ENCODE results near the gene TMEM52. TPM values are rescaled to one million over a fixed set of nuclear protein-coding genes. Genes with fewer than 3 reads are reported as not detected.

The TMEM52 gene
- total and polyA plus RNA-seq, 2 of the 13 experiments (the other 11 are each of a cell fraction or from before 2014, with no cell fraction given), result 13.2 to 18.7 TPM

- ATAC-seq, result peak; percentile 84
- in situ Hi-C loops (cut with HindIII; ENCODE audit: extremely low pct_ligation_motif_present, low pct_unique_long_range_greater_than_20kb), result loop anchor here (10.0 kb wide), 1 partner anchor 122 kb away; no protein-coding TSS in a partner anchor
- no TSS peak for BruUV-seq (replicated peaks)
- peak overlapping the region; percentile 14; the same call in 1 of the 2 replicates for H3K9ac ChIP-seq (ENCODE audit: insufficient read depth, low read depth, low read length)
- H3K4me1 ChIP-seq (ENCODE audit: insufficient read depth, low read length), result peaks cover 53% of the 10 kb centered on the region
- H3K27ac ChIP-seq (ENCODE audit: extremely low read length, insufficient read depth, low read length), result no peak overlapping the region
- intact Hi-C loops (cut with micrococcal nuclease; ENCODE audit: unreplicated experiment), result loop anchor here (5.0 to 10.0 kb wide), 2 partner anchors 52 to 129 kb away; partner anchors contain the start of gene NADK
- FAIRE-seq, result peak; percentile 91
- H3K4me3 ChIP-seq (replicated peaks in 1 of 3; ENCODE audit: insufficient read depth in 1 of 3, low read depth in 2 of 3, low read length in 3 of 3), result no peak overlapping the region
- no peak overlapping the region for H3K4me2 ChIP-seq (ENCODE audit: low read depth, low read length)
- no peaks in the 10 kb centered on the region for H3K79me2 ChIP-seq (ENCODE audit: insufficient read depth, low read length)
- H3K9me3 ChIP-seq (ENCODE audit: low read length), result no peaks in the 10 kb centered on the region
- DNase-seq (ENCODE audit: low spot score), result peak; percentile 79
- no peaks in the 10 kb centered on the region for H4K20me1 ChIP-seq (ENCODE audit: insufficient read depth, low read length)
- H3K27me3 ChIP-seq (ENCODE audit: control insufficient read depth in 1 of 2, insufficient read depth in 2 of 2, low read length in 2 of 2), result peaks cover 0 to 11% of the 10 kb centered on the region in 2 experiments; a peak in 4 of 5 replicates
- H2AFZ ChIP-seq (ENCODE audit: low read length), result no peak overlapping the region
- CTCF ChIA-PET (ENCODE audit: low intra/inter-chr PET ratio, low total read pairs), result interaction anchor here (0.6 to 1.2 kb wide), 2 partner anchors 100 to 127 kb away, joined by 3 to 4 read pairs; no protein-coding TSS in a partner anchor
- WGBS (ENCODE audit: low lambda C conversion rate), result 2% methylated on average over 9 of the region's 15 CpGs
- H3K36me3 ChIP-seq (replicated peaks in 1 of 2; ENCODE audit: control insufficient read depth in 1 of 2, insufficient read depth in 2 of 2, low read length in 2 of 2), result no peaks in the 10 kb centered on the region
- POLR2A ChIA-PET, result no interaction called here
- TF ChIP-seq IRF9 (CRISPR knock-in tag; IDR thresholded peaks at IDR 0.05; ENCODE audit: borderline replicate concordance), result no peak
- 0 out of 2 replicates have a peak, but pooled peaks have one; percentile 39 for TF ChIP-seq IRF2 (CRISPR knock-in tag; IDR thresholded peaks at IDR 0.05)
- TF ChIP-seq FOXK1 (CRISPR knock-in tag; IDR thresholded peaks at IDR 0.05; ENCODE audit: borderline replicate concordance, low read depth), result no peak
- TF ChIP-seq FOXA3 (CRISPR knock-in tag; IDR thresholded peaks at IDR 0.05), result peak; percentile 36; the same call in 1 of the 2 replicates
- TF ChIP-seq ADNP (CRISPR knock-in tag; IDR thresholded peaks at IDR 0.05), result no peak
- TF ChIP-seq LCORL (IDR thresholded peaks at IDR 0.05), result no peak
- peak; percentile 85 for TF ChIP-seq LCORL (CRISPR knock-in tag; IDR thresholded peaks at IDR 0.05)
- TF ChIP-seq ZSCAN9 (CRISPR knock-in tag; IDR thresholded peaks at IDR 0.05; ENCODE audit: borderline replicate concordance), result peak; percentile 75; the same call in 1 of the 2 replicates
- peak; percentile 57 for TF ChIP-seq ELF3 (CRISPR knock-in tag; IDR thresholded peaks at IDR 0.05)
- no peak for TF ChIP-seq CENPT (CRISPR knock-in tag; IDR thresholded peaks at IDR 0.05; ENCODE audit: low read depth)
- TF ChIP-seq KDM5A (IDR thresholded peaks at IDR 0.05; ENCODE audit: borderline replicate concordance, low read length), result no peak
- TF ChIP-seq SMC3 (IDR thresholded peaks at IDR 0.05; ENCODE audit: low read length), result peak; percentile 72
- peak; percentile 56; the same call in 1 of the 2 replicates for TF ChIP-seq THAP9 (CRISPR knock-in tag; IDR thresholded peaks at IDR 0.05; ENCODE audit: borderline replicate concordance)
- 0 out of 2 replicates have a peak, but pooled peaks have one; percentile 31 for TF ChIP-seq EEA1 (CRISPR knock-in tag; IDR thresholded peaks at IDR 0.05; ENCODE audit: borderline replicate concordance)
- no peak for TF ChIP-seq MZF1 (CRISPR knock-in tag; IDR thresholded peaks at IDR 0.05; ENCODE audit: borderline replicate concordance)
- peak; percentile 68; the same call in 1 of the 2 replicates for TF ChIP-seq MYC (CRISPR knock-in tag; IDR thresholded peaks at IDR 0.05; ENCODE audit: borderline replicate concordance)
- TF ChIP-seq ZNF335 (CRISPR knock-in tag; IDR thresholded peaks at IDR 0.05), result 0 out of 2 replicates have a peak, but pooled peaks have one; percentile 67
- TF ChIP-seq NFIC (IDR thresholded peaks at IDR 0.05; ENCODE audit: low read length), result no peak
- no peak for TF ChIP-seq IKZF4 (CRISPR knock-in tag; IDR thresholded peaks at IDR 0.05; ENCODE audit: borderline replicate concordance, low read depth, not compliant biosample characterization)
- TF ChIP-seq ZNF75D (CRISPR knock-in tag; IDR thresholded peaks at IDR 0.05; ENCODE audit: borderline replicate concordance), result no peak
- 0 out of 2 replicates have a peak, but pooled peaks have one; percentile 43 for TF ChIP-seq KMT2B (CRISPR knock-in tag; IDR thresholded peaks at IDR 0.05)
Observed at GRCh38 chr1:1906185-1907097, 12.6 kb downstream of the TMEM52 start.
